Measurements from ENCODE around the gene CXCR2. TPM values are rescaled to one million over a fixed set of nuclear protein-coding genes. Genes with fewer than 3 reads are reported as not detected.

The CXCR2 gene
- total and polyA plus RNA-seq, 2 experiments from 2014 or later: 0.52 to 1.6 TPM

DNA sequence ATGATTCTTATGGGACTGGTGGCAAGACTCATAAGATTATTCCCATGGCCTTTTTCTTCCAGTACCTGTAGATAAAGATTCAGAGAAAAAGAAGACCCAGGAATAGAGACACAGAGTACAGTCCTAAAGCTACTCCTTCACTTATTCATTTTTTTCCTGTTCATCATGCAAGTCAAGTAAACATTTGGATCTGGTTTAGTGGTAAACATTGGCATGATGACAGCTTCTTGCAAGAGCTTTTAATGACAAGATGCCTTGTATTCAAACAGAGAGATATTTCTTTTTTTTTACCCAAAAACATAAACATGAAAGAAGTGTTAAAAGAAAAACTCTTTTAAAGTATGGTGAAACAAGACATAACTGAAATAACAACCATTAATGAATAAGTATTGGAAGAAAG lies 20.2 kb downstream of the CXCR2 start (continued):
- TF ChIP-seq, protein P1, sequence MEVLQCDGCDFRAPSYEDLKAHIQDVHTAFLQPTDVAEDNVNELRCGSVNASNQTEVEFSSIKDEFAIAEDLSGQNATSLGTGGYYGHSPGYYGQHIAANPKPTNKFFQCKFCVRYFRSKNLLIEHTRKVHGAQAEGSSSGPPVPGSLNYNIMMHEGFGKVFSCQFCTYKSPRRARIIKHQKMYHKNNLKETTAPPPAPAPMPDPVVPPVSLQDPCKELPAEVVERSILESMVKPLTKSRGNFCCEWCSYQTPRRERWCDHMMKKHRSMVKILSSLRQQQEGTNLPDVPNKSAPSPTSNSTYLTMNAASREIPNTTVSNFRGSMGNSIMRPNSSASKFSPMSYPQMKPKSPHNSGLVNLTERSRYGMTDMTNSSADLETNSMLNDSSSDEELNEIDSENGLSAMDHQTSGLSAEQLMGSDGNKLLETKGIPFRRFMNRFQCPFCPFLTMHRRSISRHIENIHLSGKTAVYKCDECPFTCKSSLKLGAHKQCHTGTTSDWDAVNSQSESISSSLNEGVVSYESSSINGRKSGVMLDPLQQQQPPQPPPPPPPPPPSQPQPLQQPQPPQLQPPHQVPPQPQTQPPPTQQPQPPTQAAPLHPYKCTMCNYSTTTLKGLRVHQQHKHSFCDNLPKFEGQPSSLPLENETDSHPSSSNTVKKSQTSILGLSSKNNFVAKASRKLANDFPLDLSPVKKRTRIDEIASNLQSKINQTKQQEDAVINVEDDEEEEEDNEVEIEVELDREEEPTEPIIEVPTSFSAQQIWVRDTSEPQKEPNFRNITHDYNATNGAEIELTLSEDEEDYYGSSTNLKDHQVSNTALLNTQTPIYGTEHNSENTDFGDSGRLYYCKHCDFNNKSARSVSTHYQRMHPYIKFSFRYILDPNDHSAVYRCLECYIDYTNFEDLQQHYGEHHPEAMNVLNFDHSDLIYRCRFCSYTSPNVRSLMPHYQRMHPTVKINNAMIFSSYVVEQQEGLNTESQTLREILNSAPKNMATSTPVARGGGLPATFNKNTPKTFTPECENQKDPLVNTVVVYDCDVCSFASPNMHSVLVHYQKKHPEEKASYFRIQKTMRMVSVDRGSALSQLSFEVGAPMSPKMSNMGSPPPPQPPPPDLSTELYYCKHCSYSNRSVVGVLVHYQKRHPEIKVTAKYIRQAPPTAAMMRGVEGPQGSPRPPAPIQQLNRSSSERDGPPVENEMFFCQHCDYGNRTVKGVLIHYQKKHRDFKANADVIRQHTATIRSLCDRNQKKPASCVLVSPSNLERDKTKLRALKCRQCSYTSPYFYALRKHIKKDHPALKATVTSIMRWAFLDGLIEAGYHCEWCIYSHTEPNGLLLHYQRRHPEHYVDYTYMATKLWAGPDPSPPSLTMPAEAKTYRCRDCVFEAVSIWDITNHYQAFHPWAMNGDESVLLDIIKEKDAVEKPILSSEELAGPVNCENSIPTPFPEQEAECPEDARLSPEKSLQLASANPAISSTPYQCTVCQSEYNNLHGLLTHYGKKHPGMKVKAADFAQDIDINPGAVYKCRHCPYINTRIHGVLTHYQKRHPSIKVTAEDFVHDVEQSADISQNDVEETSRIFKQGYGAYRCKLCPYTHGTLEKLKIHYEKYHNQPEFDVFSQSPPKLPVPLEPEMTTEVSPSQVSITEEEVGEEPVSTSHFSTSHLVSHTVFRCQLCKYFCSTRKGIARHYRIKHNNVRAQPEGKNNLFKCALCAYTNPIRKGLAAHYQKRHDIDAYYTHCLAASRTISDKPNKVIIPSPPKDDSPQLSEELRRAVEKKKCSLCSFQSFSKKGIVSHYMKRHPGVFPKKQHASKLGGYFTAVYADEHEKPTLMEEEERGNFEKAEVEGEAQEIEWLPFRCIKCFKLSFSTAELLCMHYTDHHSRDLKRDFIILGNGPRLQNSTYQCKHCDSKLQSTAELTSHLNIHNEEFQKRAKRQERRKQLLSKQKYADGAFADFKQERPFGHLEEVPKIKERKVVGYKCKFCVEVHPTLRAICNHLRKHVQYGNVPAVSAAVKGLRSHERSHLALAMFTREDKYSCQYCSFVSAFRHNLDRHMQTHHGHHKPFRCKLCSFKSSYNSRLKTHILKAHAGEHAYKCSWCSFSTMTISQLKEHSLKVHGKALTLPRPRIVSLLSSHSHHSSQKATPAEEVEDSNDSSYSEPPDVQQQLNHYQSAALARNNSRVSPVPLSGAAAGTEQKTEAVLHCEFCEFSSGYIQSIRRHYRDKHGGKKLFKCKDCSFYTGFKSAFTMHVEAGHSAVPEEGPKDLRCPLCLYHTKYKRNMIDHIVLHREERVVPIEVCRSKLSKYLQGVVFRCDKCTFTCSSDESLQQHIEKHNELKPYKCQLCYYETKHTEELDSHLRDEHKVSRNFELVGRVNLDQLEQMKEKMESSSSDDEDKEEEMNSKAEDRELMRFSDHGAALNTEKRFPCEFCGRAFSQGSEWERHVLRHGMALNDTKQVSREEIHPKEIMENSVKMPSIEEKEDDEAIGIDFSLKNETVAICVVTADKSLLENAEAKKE (CRISPR knock-in tag; IDR thresholded peaks at IDR 0.05): no peak
- TF ChIP-seq POLR2AphosphoS5 (IDR thresholded peaks at IDR 0.05; ENCODE audit: low read depth) (no peak), JUNB (IDR thresholded peaks at IDR 0.05; ENCODE audit: unreplicated experiment) (no peak)
- TF ChIP-seq, protein P2, sequence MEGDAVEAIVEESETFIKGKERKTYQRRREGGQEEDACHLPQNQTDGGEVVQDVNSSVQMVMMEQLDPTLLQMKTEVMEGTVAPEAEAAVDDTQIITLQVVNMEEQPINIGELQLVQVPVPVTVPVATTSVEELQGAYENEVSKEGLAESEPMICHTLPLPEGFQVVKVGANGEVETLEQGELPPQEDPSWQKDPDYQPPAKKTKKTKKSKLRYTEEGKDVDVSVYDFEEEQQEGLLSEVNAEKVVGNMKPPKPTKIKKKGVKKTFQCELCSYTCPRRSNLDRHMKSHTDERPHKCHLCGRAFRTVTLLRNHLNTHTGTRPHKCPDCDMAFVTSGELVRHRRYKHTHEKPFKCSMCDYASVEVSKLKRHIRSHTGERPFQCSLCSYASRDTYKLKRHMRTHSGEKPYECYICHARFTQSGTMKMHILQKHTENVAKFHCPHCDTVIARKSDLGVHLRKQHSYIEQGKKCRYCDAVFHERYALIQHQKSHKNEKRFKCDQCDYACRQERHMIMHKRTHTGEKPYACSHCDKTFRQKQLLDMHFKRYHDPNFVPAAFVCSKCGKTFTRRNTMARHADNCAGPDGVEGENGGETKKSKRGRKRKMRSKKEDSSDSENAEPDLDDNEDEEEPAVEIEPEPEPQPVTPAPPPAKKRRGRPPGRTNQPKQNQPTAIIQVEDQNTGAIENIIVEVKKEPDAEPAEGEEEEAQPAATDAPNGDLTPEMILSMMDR (conservative IDR thresholded peaks at IDR 0.05; ENCODE audit: low read depth in 2 of 2): no peak

DNA sequence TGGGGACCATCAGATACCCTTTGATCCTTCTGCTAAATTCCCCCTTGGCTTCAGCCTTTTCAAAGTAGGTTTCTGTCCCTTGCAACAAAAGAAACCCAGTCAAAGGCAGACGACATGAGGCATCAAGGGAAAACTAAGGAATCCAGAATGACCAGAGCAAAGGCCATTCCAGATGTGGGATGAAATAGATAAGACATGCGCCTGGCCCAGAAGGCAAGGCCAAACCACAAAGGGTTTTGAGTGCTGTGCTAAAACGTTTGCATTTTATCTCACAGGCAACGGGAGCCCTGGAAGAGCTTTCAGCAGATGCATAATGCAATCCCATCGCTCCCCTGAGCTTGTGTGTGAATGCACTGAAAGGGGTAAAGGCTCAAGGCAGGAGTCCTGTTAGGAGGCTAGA lies 23.3 kb downstream of the CXCR2 start:
- H2AFZ ChIP-seq: no peak overlapping the region
- Mint-ChIP-seq H3K9me3 (peaks cover 12% of the 10 kb centered on the region; the same call in 2 of the 3 replicates), H3K4me1 (peaks cover 3% of the 10 kb centered on the region; the same call in 1 of the 3 replicates), H3K36me3 (ENCODE audit: low read depth) (no peaks in the 10 kb centered on the region), H3K4me3 (no peak overlapping the region), H3K27me3 (ENCODE audit: insufficient read depth, low read depth, poor library complexity) (peaks cover 2% of the 10 kb centered on the region), H3K27ac (no peak overlapping the region)
- no peaks in the 10 kb centered on the region for H3F3A ChIP-seq (replicated peaks; ENCODE audit: low read depth)
- no peak overlapping the region for H3K27ac ChIP-seq (ENCODE audit: low read depth)
- no peak for ATAC-seq
- H3K4me3 ChIP-seq: no peak overlapping the region
- no peak overlapping the region for H3K4me2 ChIP-seq
- H4K20me1 ChIP-seq (replicated peaks; ENCODE audit: insufficient read depth): no peaks in the 10 kb centered on the region
- no peaks in the 10 kb centered on the region for H3K27me3 ChIP-seq (ENCODE audit: insufficient read depth)
- DNase-seq (ENCODE audit: low spot score): no peak
- no peaks in the 10 kb centered on the region for H3K4me1 ChIP-seq (ENCODE audit: insufficient read depth)
- H3K9me2 ChIP-seq (ENCODE audit: insufficient read depth): no peaks in the 10 kb centered on the region; the same call in 1 of the 2 replicates
- no peaks in the 10 kb centered on the region for H3K79me2 ChIP-seq (replicated peaks; ENCODE audit: insufficient read depth)
- no peaks in the 10 kb centered on the region for H3K36me3 ChIP-seq (ENCODE audit: insufficient read depth)
- TF ChIP-seq, protein P2 (conservative IDR thresholded peaks at IDR 0.05; ENCODE audit: low read depth in 2 of 2): no peak
- TF ChIP-seq, protein P1 (CRISPR knock-in tag; IDR thresholded peaks at IDR 0.05): no peak
- no peak for TF ChIP-seq ZNF331 (CRISPR knock-in tag; IDR thresholded peaks at IDR 0.05; ENCODE audit: low read depth)

Data from GM23338 (cell line).